ENCODE results near the gene PPP1R18. TPM values are rescaled to one million over a fixed set of nuclear protein-coding genes. Genes with fewer than 3 reads are reported as not detected.
A peak's percentile ranks its signal among the peaks of the same experiment; 100 is the strongest.

Gene PPP1R18
- total RNA-seq, 1 experiment from 2014 or later = 33.6 TPM

DNA sequence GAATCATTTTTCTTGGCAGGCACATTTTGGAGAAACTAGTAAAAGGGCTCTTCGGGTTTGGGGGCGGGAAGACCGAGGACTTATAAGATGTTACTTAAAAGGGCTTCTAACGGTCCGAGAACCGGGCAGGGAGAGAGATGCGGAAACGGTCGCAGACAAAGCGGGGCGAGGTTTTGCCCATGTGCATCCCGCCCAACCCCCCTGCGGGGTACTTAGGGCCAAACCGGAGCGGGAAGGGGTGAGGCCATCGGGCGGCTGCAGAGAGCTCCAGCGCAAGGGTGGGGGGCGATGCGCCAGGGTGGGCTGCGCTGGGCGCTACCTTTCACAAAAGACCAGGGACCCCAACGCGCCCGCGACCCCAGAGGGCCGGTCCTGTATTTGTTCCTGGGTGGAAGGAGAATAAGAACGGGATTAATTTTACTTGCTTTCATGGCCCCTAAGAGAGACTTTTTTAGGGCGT lies 34.3 kb upstream of the PPP1R18 start:
- ChIA-PET RAD21 (ENCODE audit: low non-redundant PET in 1 of 2, low total read pairs in 2 of 2, uncharacterized antibody in 2 of 2, unreplicated experiment in 2 of 2) (no interaction called here), POLR2A (interaction anchor here (0.5 to 3.7 kb wide), 10 partner anchors 8 to 108 kb away, joined by 3 to 17 read pairs (median 4); partner anchors contain the start of gene NRM), CTCF (interaction anchor here (2.3 to 5.7 kb wide), 3 partner anchors 10 to 41 kb away, joined by 6 to 45 read pairs (median 17); no protein-coding TSS in a partner anchor)
- no peak for TF ChIP-seq RAD21 (IDR thresholded peaks at IDR 0.05; ENCODE audit: low read depth)
- no peak for TF ChIP-seq ZFX (IDR thresholded peaks at IDR 0.05)
- no peak for TF ChIP-seq POLR2A (IDR thresholded peaks at IDR 0.05; ENCODE audit: borderline replicate concordance, extremely low read depth, insufficient read depth, insufficient read length)
- TF ChIP-seq ATF3 (IDR thresholded peaks at IDR 0.05) = no peak
- TF ChIP-seq YY1 (IDR thresholded peaks at IDR 0.05; ENCODE audit: extremely low read depth, insufficient replicate concordance, low read depth, low read length) = no peak
- TF ChIP-seq ELF1 (IDR thresholded peaks at IDR 0.05; ENCODE audit: borderline replicate concordance, low read depth) = no peak
- no peak for TF ChIP-seq CBX3 (IDR thresholded peaks at IDR 0.05; ENCODE audit: low read depth)
- no peak for TF ChIP-seq REST (IDR thresholded peaks at IDR 0.05; ENCODE audit: low read depth)
- no peak for TF ChIP-seq EGR1 (IDR thresholded peaks at IDR 0.05; ENCODE audit: low read depth)
- no peak for TF ChIP-seq TCF7L2 (IDR thresholded peaks at IDR 0.05; ENCODE audit: borderline replicate concordance, extremely low read depth, insufficient read depth, insufficient read length)
- no peak for TF ChIP-seq ZNF274 (IDR thresholded peaks at IDR 0.05; ENCODE audit: low read depth, low read length)
- TF ChIP-seq, protein P1, sequence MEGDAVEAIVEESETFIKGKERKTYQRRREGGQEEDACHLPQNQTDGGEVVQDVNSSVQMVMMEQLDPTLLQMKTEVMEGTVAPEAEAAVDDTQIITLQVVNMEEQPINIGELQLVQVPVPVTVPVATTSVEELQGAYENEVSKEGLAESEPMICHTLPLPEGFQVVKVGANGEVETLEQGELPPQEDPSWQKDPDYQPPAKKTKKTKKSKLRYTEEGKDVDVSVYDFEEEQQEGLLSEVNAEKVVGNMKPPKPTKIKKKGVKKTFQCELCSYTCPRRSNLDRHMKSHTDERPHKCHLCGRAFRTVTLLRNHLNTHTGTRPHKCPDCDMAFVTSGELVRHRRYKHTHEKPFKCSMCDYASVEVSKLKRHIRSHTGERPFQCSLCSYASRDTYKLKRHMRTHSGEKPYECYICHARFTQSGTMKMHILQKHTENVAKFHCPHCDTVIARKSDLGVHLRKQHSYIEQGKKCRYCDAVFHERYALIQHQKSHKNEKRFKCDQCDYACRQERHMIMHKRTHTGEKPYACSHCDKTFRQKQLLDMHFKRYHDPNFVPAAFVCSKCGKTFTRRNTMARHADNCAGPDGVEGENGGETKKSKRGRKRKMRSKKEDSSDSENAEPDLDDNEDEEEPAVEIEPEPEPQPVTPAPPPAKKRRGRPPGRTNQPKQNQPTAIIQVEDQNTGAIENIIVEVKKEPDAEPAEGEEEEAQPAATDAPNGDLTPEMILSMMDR (IDR thresholded peaks at IDR 0.05 in 2 of 3, conservative IDR thresholded peaks at IDR 0.05 in 1 of 3; ENCODE audit: borderline replicate concordance in 1 of 3, insufficient read depth in 1 of 3, low read depth in 2 of 3, low read length in 2 of 3) = no peak
- no peak for TF ChIP-seq MAX (IDR thresholded peaks at IDR 0.05)
- no peak for TF ChIP-seq EZH2phosphoT487 (IDR thresholded peaks at IDR 0.05; ENCODE audit: borderline replicate concordance)
- TF ChIP-seq EZH2 (IDR thresholded peaks at IDR 0.05) = no peak
- TF ChIP-seq SP1 (IDR thresholded peaks at IDR 0.05; ENCODE audit: low read depth) = no peak
- TF ChIP-seq SRF (IDR thresholded peaks at IDR 0.05; ENCODE audit: low read depth) = no peak
- TF ChIP-seq POLR2AphosphoS5 (IDR thresholded peaks at IDR 0.05; ENCODE audit: low read depth, low read length) = no peak
- Histone ChIP-seq H3K4me2 (ENCODE audit: low read length) (peak overlapping the region; percentile 96), H2AFZ (ENCODE audit: low read depth, low read length, poor library complexity, severe bottlenecking) (no peak overlapping the region), H3K27ac (ENCODE audit: low read depth, low read length) (peak overlapping the region; percentile 89), H3K4me3 (replicated peaks in 1 of 2; ENCODE audit: low read depth in 1 of 2, low read length in 2 of 2) (peak overlapping the region; percentile 95), H3K9me2 (ENCODE audit: insufficient read depth) (no peaks in the 10 kb centered on the region), H3K27me3 (ENCODE audit: insufficient read depth, low read length) (no peaks in the 10 kb centered on the region), H3K79me2 (ENCODE audit: insufficient read depth, low read length) (peaks cover 72% of the 10 kb centered on the region), H3K36me3 (ENCODE audit: control insufficient read depth in 1 of 2, insufficient read depth in 2 of 2, low read length in 2 of 2) (peaks cover 27 to 41% of the 10 kb centered on the region in 2 experiments), H3K4me1 (ENCODE audit: control insufficient read depth in 1 of 2, insufficient read depth in 2 of 2, low read length in 2 of 2) (peaks cover 9 to 66% of the 10 kb centered on the region in 2 experiments), H3K9ac (ENCODE audit: low read length) (peak overlapping the region; percentile 100), H4K20me1 (ENCODE audit: insufficient read depth) (peaks cover 21% of the 10 kb centered on the region; the same call in 1 of the 2 replicates), H3K9me3 (ENCODE audit: control insufficient read depth in 1 of 2, insufficient read depth in 1 of 2, low read depth in 1 of 2, low read length in 2 of 2) (no peaks in the 10 kb centered on the region)
- no peak for ATAC-seq
- no peak for DNase-seq (ENCODE audit: low read depth, low spot score)
- BruUV-seq (replicated peaks) = no TSS peak
- intact Hi-C loops (cut with micrococcal nuclease) = loop anchor here (1.0 to 2.0 kb wide), 2 partner anchors 34 to 103 kb away; partner anchors contain the start of genes MRPS18B, PPP1R10 and PPP1R18

Data from HCT116 (cell line).